Liver (tissue), 4 donors: ENCODE data around the gene PLG. TPM values are rescaled to one million over a fixed set of nuclear protein-coding genes. Genes with fewer than 3 reads are reported as not detected.

ENCODE experiments used
- polyA plus RNA-seq, 2 donors: library from polyadenylated mRNA; stranded (reverse) in 1 of 2; unstranded in 1 of 2; fragments of 200-250 nt in 1 of 2; fragments of >200 nt in 1 of 2; fragmentation: Nextera tagmentation in 1 of 2; extraction: Ambion mirVana in 1 of 2; gene quantifications; one replicate each; pipeline versions ENCODE4 v1.2.1 to v1.2.3, GENCODE V29; 2013 to 2015
- total RNA-seq, 2 donors: library from RNA; depleted of rRNA; stranded (reverse); fragments of >200 nt; gene quantifications; one replicate each; pipeline ENCODE4 v1.2.3, GENCODE V29; 2014
- donor health status: healthy.
- donor health status: healthy.
- donor health status: healthy.

PLG gene
- total and polyA plus RNA-seq, 4 donors: 880 to 1,797 (median 1,257) TPM

Other genes starting within 250 kb of the PLG start
- 10 to 100 TPM; 34.7 to 62.8 TPM for gene LPA, start 38.0 kb upstream of the PLG start, total RNA-seq
- gene LPA, start 38.0 kb upstream of the PLG start, polyA plus RNA-seq: 10 to 100 TPM in 1 of 2 donors, 1 to 10 TPM in 1; 7.9 to 13.1 TPM